HG03025 (cell line): ENCODE results near the gene POLK.
A peak's percentile ranks its signal among the peaks of the same experiment; 100 is the strongest.
"Not testable (repeated sequence)": the region's sequence is repeated elsewhere in the genome, so short reads cannot be mapped to it uniquely, and the experiment has no call there.

Experiments
- ATAC-seq: cut with Tn5 transposase; IDR thresholded peaks from one replicate; pipeline ENCODE4 v1.9.1; 2021; ENCODE audit warnings: mild to moderate bottlenecking, moderate library complexity; ENCODE audit not compliant: unreplicated experiment, low FRiP score

The POLK gene

DNA sequence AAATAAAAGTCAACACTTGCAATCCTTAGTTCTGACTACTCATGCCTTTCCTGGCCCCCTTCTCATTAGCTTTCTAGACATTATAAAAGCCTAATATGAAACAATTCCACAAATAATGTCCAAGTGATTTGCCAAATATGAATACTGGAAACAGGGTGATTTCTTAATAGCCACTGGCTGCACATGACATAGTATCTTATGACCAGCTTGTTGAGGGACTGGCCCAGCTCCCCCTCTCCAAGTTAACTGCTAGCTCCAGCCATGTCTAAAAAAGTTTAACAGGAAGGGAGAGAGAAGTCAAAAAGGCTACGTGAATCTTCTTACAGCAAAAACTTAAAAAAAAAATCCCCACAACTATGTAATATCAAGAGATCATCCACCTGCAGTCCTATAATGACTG is 1.7 kb upstream of the POLK start:
- no peak for ATAC-seq

DNA sequence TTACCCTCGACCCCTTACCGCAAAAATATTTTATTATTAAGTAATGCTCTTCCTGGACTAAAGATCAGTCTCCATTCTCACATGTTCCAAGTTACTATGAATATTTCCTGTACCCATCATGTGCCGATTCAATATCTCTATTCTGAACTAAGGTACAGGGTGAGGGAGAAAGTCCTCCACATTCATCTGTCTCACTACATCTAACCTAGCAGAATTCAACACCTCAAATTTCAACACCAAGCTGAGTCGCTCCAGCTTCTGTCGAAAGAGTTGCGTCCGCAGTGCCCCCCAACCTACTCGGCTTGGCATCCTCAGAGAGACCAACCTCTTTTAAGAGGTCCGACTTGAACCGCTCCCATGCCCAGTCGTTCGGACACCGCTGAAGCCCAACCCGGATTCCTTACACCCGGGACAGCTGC is 1.3 kb upstream of the POLK start:
- ATAC-seq: peak; percentile 4

DNA sequence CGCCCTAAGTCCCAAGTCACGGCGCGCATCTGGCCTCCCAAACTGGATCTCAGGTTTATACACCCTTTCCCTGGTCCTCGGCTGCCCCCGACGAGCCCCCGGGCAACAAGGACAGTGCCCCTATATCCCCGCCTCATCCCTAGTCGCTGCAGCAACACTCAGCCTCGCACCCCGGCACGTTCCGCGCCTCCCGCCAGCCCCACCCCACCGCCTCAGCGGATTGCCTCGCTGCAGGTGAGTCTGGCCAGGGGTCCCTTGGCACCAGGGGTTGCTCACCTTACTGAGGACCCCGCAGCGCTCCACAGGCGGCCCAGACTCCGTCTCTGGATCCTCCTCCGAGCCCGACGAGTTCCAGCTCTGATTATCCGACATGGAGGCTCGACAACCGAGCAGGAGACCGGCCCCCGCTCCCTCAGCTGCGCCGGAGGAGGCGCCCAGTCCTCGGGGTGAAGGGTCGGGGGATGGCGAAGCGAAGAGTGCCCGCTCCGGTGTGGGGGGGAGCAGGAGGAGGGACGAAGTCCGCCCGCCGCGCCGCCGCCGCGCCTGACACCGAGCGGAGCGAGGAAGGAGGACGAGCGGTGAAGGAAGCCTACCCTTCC is 756 bp upstream of the POLK start:
- ATAC-seq: peak; percentile 27

DNA sequence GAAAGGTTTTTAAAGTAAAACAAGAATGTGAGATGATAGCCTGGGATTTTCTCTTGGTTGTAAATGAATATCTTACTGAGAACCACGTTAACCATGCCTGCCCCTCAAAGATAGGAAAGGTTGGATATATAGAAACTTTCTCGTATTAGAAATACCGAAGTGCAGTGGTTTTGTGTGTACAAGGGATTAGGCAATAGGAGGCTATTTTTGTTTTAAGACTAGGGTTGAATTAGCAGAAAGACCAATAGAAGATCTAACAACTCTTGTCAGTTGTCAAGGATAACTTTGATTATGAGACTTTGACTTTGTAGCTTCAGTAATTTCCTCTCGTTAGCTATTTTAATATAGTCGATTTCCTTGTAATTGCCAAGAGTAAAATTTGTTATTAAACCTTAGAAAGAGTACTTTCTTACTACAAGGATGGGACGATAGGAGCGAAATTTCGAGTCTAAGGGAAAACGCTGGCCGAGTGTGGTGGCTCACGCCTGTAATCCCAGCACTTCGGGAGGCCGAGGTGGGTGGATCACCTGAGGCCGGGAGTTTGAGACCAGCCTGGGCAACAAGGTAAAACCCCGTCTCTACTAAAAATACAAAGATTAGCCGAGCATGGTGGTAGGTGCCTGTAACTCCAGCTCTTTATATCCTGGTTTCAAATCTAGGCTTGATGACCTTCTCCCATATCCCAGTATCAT is 838 bp downstream of the POLK start:
- ATAC-seq: no peak

DNA sequence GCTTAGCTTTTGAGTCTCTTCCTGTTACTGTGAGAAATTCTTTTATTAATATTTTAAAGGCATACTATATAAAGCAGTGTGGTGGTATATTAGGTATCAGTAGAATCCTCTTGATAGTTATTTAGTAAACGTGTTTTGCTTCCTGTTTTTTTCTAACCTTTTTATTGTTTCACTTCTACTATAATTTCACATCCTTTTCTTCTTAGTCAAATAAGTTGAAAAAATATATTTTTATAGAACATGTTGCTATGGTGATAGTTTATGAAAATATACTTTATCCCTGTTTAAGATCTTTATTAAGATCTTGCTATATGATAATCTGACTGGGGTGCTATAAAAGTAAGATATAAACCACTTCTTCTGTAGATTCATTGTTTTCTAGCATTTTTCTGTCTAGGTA is 2.1 kb downstream of the POLK start:
- ATAC-seq: no peak

DNA sequence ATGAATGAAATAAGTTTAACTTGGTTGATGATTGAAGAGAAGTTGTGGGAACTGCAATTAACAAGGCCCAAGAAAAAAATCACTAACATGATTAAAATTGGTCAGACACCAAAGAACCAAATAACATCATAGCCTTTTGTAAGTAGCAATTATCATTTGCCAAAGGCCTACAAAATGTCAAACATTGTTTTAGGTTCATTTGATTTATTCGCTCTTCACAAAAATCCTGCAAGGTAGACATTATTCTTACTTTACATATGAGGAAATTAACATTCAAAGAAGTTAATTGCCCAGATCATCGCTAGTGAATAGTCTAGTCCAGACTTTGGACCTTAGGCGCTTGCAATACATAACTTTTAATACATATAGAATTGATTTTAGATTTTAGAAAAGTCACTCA is 2.6 kb downstream of the POLK start:
- no peak for ATAC-seq

DNA sequence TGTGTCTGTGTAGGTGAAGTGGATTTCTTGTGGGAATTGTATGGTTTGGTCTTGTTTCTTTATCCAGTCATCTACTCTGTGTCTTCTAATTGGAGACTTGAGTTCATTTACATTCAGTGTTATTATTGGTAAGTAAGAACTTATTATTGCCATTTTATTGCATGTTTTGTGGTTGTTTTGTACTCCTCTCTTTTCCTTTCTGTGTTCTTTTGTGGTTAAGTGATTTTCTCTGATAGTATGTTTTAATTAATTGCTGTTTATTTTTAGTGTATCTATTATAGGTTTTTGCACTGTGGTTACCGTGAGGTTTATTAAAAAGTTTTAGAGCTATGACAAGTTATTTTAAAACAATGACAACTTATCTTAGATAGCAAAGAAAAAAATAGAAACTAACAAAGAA is 8.1 kb downstream of the POLK start:
- no peak for ATAC-seq

DNA sequence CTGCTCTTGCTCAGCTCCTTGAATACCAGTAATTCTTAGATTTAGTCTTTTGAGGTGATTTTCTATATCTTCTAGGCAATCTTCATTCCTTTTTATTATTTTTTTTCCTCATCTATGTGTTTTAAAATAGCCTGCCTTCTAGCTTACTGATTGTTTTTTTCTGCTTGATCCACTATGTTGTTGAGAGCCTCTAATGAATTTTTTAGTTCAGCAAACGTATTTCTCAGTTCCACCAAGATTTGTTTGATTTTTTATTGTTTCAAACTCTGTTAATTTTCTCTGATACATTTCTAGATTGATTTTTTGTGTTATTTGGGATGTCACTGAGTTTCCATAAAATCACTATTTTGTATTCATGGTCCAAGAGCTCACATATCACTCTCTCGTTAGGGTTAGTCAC is 9.5 kb downstream of the POLK start:
- no peak for ATAC-seq

DNA sequence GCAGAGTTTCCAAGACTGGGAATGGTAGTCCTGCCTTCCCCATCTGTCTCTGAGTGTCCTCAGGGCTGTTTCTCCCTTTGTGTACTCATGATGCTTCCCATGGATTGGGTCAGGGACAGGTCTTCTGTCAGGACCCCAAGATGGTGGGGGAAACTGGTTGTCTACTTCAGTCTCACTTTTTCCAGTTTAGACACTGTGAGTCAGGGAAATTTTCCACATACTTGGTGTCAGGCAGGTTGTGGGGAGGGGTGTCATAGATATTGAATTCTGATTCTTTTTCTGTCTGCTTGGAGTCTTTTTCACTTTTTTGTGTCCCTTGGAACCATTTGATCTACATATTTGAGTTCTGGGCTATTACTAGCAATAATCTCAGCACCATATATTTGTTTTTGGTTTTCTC is 10.3 kb downstream of the POLK start:
- ATAC-seq: no peak

DNA sequence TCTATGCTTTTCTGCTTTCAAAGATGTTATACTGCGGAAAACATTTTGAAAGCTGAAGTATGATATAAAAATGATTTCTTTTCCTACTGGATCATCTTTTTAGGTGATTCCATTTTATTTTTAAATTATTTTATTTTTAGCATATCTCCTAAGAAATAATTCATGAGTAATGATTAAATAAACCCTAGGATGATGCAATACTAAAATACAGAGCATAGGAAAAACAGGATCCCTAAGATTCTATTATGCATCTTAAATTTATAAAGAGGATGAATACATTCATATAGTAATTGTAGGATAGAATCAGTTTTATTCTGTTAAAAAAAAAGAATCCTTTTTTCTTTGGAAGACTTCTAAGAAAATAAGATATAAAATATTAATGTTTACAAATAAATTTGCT is 10.9 kb downstream of the POLK start:
- ATAC-seq: no peak

DNA sequence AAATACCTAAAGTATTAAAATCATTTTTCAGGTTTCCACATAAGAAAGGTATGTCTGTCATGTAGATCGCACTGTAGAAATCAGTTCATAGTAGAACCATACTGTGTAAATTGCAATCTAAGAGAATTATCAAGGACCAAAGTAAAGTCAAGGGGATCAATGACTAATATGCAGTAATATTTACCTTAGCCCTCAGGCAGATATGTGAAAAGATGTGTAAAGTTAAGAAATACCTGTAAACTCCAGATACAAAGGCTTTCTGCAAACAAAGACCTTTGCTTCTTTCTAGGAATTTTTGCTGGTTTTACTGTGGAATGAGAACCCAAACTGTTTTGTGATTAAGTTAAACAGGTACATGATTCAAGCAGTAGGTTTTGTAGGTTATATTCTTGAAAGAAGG is 11.6 kb downstream of the POLK start:
- ATAC-seq: no peak

DNA sequence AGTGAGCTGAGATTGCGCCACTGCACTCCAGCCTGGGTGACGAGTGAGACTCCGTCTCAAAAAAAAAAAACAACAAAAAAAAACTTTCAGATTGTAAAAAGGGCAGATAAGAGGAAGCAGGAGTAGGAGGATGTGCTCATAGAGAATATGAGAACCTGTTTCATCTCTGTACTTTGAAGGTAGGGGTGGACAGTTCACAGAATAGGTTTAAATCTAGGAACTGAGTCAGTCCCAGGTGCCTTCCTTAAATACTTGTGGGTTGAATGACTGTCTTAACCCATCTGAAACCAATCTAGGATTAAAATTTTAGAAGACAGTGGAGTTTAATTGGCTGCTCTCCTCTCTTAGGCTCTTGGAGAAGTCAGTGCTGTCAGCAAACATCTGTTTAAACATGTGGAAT is 12.4 kb downstream of the POLK start:
- ATAC-seq: peak; percentile 86

DNA sequence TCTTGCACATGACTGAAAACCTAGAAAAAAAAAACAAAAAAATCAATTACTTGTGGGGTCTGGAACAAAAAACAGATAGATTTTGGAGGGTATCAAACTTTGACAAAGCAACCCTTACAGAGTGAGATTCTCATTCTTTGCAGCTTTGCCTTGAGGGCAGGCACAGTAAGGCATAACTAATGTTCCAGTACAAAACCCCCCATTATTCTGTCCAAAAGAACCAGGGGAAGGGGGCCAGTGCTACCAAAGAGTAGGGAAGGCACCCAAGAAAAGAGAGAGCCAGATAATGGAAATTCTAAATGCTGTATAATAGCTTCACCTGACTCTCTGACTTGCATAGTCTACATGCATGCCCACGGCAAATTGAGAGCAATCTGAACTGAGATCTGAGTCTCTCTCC is 12.9 kb downstream of the POLK start:
- no peak for ATAC-seq

DNA sequence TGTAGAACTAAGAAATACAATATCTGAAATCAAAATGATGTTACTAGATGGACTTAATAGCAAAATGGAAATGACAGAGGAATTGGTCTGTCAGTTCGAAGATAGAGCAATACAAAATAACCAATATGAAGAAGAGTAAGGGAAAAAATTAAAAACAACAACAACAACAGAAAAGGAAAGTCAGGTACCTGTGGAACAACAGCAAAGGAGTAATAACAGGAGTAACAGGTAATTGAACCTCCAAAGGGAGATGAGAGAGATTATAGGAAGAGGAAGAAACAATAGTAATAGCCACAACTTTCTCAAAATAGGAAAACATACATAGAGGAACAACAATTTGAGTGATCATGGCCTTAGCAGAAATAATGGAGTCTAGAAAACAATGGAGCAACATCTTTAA is 13.7 kb downstream of the POLK start:
- no peak for ATAC-seq

DNA sequence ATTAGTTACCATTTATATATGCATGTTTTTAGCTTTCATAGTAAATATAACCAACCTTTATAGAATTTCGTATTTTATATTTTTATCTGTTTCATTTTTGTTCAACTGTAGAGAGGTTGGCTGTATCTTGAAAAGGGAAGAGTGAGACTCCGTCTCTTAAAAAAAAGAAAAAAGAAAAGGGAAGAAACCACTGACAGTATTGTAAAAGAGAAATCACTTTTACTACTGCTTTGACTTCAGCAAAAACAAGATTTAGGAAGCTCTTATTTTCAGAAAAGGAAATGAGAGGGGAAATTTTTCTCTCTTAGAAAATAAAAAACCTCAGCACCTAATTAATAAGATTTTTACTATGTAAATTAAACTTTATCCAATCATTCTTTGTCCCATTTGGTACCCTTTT is 14.4 kb downstream of the POLK start:
- ATAC-seq: no peak

DNA sequence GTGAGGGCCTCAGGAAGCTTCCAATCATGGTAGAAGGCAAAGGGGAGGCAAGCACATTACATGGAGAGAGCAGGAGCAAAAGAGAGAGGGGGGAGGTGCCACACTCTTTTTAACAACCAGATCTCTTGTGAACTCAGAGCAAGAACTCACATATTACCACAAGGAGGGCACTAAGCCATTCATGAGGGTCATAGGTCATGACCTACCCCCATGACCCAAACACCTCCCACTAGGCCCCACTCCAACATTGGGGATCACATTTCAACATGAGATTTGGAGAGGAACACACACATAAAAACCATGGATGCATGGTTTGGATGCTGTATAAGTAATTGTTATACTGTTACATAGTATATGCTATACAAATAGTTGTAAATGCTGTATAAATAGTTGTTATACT is 17.5 kb downstream of the POLK start:
- ATAC-seq: no peak

DNA sequence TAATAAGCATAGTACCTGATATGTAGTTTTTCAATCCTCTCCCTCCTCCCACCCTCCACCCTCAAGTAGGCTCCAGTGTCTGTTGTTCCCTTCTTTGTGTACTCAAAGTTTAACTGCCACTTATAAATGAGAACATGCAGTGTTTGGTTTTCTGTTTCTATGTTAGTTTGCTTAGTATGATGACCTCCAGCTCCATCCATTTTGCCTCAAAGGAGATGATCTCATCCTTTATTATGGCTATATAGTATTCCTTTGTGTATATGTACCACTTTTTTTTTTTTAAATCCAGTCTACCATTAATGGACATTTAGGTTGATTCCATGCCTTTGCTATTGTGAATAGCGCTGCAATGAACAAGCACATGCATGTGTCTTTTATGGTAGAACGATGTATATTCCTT is 20.5 kb downstream of the POLK start:
- no peak for ATAC-seq

DNA sequence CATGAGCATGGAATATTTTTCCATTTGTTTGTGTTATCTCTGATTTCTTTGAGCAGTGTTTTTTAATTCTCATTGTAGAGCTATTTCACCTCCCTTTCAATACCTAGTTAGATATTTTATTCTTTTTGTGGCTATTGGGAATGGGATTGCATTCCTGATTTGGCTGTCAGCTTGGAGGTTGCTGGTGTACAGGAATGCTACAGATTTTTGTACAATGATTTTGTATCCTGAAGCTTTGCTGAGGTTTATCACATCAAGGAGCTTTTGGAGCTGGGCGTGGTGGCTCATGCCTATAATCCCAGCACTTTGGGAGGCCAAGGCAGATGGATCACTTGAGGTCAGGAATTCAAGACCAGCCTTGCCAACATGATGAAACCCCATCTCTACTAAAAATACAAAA is 22.0 kb downstream of the POLK start:
- ATAC-seq: not testable (repeated sequence)

DNA sequence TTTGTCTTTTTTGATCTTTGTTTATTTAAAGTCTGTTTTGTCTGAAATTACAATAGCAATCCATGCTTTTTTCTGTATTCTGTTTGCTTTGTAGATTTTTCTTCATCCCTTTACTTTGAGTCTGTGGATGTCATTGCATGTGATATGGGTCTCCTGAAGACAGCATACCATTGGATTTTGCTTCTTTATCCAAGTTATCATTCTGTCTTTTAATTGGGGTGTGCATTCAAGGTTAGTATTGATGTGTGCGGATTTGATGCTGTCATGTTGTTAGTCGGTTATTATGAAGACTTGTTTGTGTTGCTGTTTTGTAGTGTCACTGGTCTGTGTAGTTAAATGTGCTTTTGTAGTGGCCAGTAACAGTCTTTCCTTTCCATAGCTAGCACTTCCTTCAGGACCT is 23.0 kb downstream of the POLK start:
- ATAC-seq: no peak

DNA sequence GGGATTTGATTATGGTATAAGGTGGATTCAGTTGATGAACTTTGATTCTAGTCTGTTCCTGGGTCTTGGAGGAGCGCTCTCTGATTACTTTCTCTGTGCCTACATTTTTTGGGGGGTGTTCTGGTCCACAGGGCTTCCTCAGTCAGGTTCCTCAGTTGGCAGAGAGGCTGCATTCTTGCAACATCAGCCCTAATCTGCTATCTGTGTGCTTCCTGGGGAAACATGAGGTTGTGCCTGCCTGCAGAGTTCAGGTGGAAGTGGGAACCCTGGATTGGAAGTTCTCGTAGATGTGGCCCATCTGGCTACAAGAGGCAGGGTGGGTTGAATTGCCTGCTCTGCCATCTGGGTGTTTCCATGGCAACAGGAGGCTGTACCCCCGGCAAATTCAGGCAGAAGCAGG is 24.5 kb downstream of the POLK start:
- ATAC-seq: no peak

DNA sequence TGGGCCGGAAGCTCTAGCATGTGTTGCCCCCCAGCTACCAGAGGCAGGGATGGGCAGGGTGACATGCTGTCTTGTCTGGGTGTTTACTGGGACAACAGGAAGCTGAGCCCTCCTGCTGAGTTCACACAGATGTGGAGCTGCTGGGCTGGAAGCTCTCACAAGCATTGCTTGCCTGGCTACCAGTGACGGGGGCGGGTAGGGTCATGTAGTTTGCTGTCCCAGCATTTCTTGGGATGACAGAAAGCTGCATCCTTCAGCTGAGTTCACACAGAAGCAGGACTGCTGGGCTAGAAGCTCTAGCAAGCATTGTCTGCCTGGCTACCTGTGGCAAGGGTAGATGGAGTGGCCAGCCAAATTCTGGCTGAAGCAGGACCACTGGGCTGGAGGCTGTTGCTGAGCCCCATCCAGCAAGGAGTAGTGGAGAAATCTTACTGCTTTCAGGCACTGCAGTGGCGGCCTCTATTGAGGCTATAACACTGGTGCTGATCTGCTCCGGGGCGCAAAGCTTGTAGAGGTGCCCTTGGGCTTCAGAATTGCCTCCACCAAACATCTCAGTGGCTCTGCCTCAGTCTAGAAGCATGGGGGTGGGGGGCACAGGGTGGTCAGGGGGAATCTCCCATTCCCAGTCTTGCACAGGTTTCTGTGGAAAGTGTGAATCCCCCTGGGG is 25.1 kb downstream of the POLK start:
- ATAC-seq: no peak

DNA sequence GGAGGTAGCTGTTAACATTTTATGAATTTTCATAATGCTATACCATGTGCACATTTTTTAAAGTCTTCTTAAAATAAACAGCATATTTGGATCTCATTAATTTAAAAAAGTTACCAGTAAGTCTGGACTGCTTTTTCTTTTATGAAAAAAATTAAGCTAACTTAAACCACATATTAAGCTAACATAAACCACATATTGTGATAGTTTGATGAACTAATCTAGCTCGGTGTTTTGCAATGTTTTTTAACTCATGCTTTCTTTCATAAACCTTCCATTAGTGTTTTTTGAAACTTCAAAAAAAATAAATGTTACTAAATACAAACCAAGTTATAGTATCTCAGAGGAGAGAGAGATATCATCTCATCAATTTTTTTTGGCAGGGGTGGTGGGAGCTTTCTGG is 26.5 kb downstream of the POLK start:
- ATAC-seq: no peak
